Neural crest cell (in vitro differentiated cells): ENCODE measurements around the gene ZSCAN21. TPM values are rescaled to one million over a fixed set of nuclear protein-coding genes. Genes with fewer than 3 reads are reported as not detected.
A peak's percentile ranks its signal among the peaks of the same experiment; 100 is the strongest.

Experiments used
- DNase-seq: peaks from one replicate; pipeline ENCODE4 v3.0.0; 2021; ENCODE audit warnings: low read depth, mixed read lengths, low spot score
- H3K27ac Mint-ChIP-seq: one replicate; pipeline ENCODE4 v1.8.0; 2021; ENCODE audit warnings: mild to moderate bottlenecking, mixed read lengths; ENCODE audit not compliant: unreplicated experiment
- H3K27me3 Mint-ChIP-seq: 2 replicates; pipeline ENCODE4 v1.8.0; 2021; ENCODE audit warnings: low read depth, mild to moderate bottlenecking, mixed read lengths
- H3K36me3 Mint-ChIP-seq: 2 replicates; pipeline ENCODE4 v1.8.0; 2021; ENCODE audit warnings: low read depth, mild to moderate bottlenecking, mixed read lengths
- H3K4me1 Mint-ChIP-seq: 2 replicates; pipeline ENCODE4 v1.8.0; 2021; ENCODE audit warnings: mixed read lengths
- H3K4me3 Mint-ChIP-seq: one replicate; pipeline ENCODE4 v1.8.0; 2021; ENCODE audit warnings: mild to moderate bottlenecking, mixed read lengths
- H3K9me3 Mint-ChIP-seq: 2 replicates; pipeline ENCODE4 v1.8.0; 2021; ENCODE audit warnings: mixed read lengths
- CTCF ChIP-seq: fragments of 200-600 bp; sonication (generic); conservative IDR thresholded peaks from 2 replicates; pipeline ENCODE4 v1.5.0; 2021; ENCODE audit warnings: antibody characterized with exemption, mild to moderate bottlenecking
- total RNA-seq: library from RNA; stranded (reverse); gene quantifications from 2 replicates; pipeline ENCODE4 v1.2.1, GENCODE V29; 2021

Gene ZSCAN21
- total RNA-seq, 1 donor from 2014 or later, result 20.3 TPM

- Mint-ChIP-seq H3K4me3 (peak overlapping the region; percentile 64), H3K27ac (no peak overlapping the region), H3K4me1 (peaks cover 42% of the 10 kb centered on the region), H3K36me3 (peaks cover 3% of the 10 kb centered on the region), H3K9me3 (no peaks in the 10 kb centered on the region), H3K27me3 (peaks cover 39% of the 10 kb centered on the region)
- TF ChIP-seq CTCF, result no peak
- DNase-seq, result no peak
These were observed 35.9 kb downstream of the ZSCAN21 start for GRCh38 chr7:100085515-100085914.

- Mint-ChIP-seq H3K27ac (no peak overlapping the region), H3K9me3 (no peaks in the 10 kb centered on the region), H3K4me3 (peak overlapping the region; percentile 99), H3K36me3 (peaks cover 16% of the 10 kb centered on the region), H3K27me3 (peaks cover 52% of the 10 kb centered on the region), H3K4me1 (peaks cover 43% of the 10 kb centered on the region)
- TF ChIP-seq CTCF, result no peak
- DNase-seq, result no peak
These were observed 37.6 kb downstream of the ZSCAN21 start for GRCh38 chr7:100087055-100087750.

GRCh38 chr7:100088095-100088620 lies 38.6 kb downstream of the ZSCAN21 start:
- Mint-ChIP-seq H3K4me3 (peak overlapping the region; percentile 99), H3K36me3 (peaks cover 25% of the 10 kb centered on the region), H3K27me3 (peaks cover 56% of the 10 kb centered on the region), H3K9me3 (no peaks in the 10 kb centered on the region), H3K4me1 (peaks cover 45% of the 10 kb centered on the region), H3K27ac (peak overlapping the region; percentile 75)
- no peak for DNase-seq
- no peak for TF ChIP-seq CTCF

GRCh38 chr7:100088621-100089457 lies 39.3 kb downstream of the ZSCAN21 start, which contains the start of gene COPS6:
Gene COPS6 (plus strand): TSS chr7:100088969. CDS start chr7:100088991, 22 bp downstream.
- H3K4me1 Mint-ChIP-seq, result peaks cover 52% of the 10 kb centered on the region
- H3K9me3 Mint-ChIP-seq, result no peaks in the 10 kb centered on the region
- TF ChIP-seq CTCF, result no peak
- peak within 1 kb of the TSS; percentile 81 for H3K27ac Mint-ChIP-seq
- peak; percentile 80 for DNase-seq
- H3K36me3 Mint-ChIP-seq, result peaks cover 32% of the 10 kb centered on the region
- H3K27me3 Mint-ChIP-seq, result peaks cover 60% of the 10 kb centered on the region
- H3K4me3 Mint-ChIP-seq, result peak within 1 kb of the TSS; percentile 99

- Mint-ChIP-seq H3K4me1 (peaks cover 55% of the 10 kb centered on the region), H3K27me3 (peaks cover 57% of the 10 kb centered on the region), H3K27ac (peak overlapping the region; percentile 81), H3K4me3 (peak overlapping the region; percentile 99), H3K36me3 (peaks cover 34% of the 10 kb centered on the region), H3K9me3 (no peaks in the 10 kb centered on the region)
- no peak for DNase-seq
- no peak for TF ChIP-seq CTCF
These were observed 40.1 kb downstream of the ZSCAN21 start for GRCh38 chr7:100089458-100090196.
